HG02642 (cell line): ENCODE data around the gene ZNF570.

Source experiments
- ATAC-seq: cut with Tn5 transposase; IDR thresholded peaks from one replicate; pipeline ENCODE4 v1.9.1; 2021; ENCODE audit warnings: mild to moderate bottlenecking; ENCODE audit not compliant: unreplicated experiment, poor library complexity

Gene ZNF570

DNA sequence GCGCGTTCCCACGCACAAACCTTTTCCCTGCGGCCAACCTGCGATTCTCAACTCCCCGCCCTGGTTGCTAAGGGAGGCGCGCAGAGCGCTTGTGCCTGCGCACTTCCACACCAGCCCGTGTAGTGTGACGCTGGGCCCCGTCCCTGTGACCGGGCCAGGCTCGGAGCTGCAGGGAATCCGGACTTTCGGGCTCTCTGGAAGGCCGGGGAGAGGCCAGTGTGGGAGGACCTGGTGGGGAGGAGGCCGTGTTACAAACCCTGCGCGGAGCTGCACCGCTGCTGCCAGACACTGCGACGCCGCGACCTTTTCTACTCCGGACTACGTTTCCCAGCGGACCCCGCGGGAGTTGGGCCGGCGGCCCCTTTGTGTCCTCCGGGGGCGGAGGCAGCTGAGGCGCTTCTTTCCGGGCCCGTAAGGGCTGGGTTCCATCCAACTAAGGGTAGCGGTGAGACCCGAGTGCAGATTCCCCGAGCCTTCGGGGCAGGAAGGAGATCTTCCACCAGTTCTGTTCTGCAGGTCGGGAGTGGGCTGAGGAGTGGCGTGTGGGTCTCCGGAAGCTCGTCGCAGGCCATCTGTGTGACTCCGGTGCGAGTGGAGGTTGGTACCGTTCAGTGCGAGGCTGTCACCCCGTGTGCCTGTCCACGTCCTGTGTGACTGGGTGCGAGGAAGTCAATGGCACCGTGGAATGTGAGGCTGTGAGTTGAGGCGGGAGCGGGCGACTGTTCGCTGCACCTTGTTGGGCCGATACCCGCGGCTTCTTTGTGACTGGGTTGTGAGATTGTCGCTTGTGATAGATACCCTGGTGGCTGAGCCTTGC is at the start of gene ZNF570:
TSS of gene ZNF570 (plus strand) at position 396 of the 817 bp plus-strand sequence. CDS start 999 bp downstream, outside the sequence.
- peak; percentile 70 for ATAC-seq

DNA sequence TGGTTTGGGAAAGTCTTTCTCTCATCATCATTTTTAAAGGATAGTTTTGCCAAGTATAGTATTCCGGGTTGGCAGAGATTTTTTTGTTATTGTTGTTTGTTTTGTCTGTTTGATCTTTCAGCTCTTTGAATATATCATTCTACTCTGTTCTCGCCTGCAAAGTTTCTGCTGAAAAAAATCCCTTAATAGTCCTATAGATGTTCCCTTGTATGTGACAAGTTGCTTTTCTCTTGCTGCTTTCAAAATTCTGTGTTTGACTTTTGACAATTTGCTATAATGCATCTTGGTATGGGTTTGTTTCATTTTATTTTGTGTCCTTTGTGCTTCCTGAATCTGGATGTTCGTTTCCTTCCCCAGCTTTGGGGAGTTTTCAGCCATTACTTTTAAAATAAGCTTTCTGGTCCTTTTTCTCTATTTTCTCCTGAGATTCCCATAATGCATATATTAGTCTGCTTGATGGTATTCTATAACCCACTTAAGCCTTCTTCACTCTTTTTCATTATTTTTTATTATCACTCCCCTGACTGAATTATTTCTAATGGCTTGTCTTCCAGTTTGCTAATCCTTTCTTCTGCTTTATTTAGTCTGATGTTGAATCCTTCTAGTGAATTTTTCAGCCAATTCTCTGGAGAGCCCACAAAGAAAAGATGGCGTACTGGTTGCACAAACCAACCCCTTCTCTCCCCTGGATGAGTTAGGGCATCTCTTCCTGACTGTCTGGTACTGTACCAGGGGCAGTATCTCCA is 16.5 kb upstream of the ZNF570 start:
- ATAC-seq, result no peak

DNA sequence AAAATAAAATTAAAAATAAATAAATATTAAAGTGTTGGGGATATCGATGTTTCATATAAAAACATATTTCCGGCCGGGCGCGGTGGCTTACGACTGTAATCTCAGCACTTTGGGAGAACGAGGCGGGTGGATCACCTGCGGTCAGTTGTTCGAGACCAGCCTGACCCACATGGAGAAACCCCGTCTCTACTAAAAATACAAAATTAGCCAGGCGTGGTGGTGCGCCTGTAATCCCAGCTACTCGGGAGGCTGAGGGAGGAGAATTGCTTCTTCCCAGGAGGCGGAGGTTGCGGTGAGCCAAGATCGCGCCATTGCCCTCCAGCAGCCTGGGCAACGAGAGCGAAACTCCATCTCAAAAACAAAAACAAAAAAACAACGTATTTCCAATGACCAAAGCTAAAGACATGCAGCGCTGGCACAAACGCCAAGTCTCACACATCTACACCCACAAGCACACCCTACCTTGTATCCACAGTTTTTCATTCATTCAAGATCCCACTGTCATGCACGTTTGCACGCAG is 2.8 kb upstream of the ZNF570 start:
- ATAC-seq, result no peak

GRCh38 chr19:37466798-37467607 is 2.2 kb upstream of the ZNF570 start, which contains the start of gene ZNF569:
ZNF569 (minus strand) TSS chr19:37467444; CDS start chr19:37444921, 22,523 bp downstream.
- peak; percentile 75 for ATAC-seq

- ATAC-seq, result no peak
These were observed 1.5 kb upstream of the ZNF570 start for GRCh38 chr19:37467608-37468090.

- ATAC-seq, result no peak
These were observed 1.1 kb downstream of the ZNF570 start for GRCh38 chr19:37470216-37470615.

DNA sequence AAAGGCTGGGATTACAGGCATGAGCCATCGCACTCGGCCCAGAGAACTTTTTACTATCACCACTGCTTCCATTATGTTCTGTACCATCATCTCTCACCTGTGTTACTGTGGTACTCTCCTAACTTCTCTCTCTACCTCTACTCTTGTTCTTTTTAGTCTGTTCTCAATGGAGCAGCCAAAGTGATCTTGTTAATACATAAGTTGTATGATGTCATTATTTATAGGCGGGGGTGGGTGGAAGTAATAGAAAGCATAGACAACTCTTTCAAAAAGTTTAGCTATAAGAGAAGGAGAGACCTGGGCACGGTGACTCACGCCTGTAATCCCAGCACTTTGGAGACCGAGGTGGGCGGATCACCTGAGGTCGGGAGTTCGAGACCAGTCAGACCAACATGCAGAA is 3.0 kb downstream of the ZNF570 start:
- no peak for ATAC-seq

GRCh38 chr19:37484406-37485168 is 15.4 kb downstream of the ZNF570 start:
- ATAC-seq, result no peak

DNA sequence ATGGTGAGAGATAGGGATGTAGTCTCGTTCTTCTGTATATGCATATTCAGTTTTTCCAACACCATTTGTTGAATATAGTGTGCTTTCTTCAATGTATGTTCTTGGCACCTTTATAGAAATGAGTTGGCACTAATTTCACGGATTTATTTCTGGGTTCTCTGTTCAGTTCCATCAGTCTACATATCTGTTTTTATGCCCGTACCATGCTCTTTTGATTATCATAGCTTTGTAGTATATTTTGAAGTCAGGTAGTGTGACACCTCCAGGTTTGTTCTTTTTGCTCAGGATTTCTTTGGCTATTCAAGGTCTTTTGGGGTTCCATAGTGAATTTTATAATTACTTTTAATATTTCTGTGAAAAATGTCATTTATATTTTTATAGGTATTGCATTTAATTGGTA is 23.1 kb downstream of the ZNF570 start:
- ATAC-seq, result no peak

- ATAC-seq, result peak; percentile 18
These were observed 36.8 kb downstream of the ZNF570 start for GRCh38 chr19:37505958-37506386.

DNA sequence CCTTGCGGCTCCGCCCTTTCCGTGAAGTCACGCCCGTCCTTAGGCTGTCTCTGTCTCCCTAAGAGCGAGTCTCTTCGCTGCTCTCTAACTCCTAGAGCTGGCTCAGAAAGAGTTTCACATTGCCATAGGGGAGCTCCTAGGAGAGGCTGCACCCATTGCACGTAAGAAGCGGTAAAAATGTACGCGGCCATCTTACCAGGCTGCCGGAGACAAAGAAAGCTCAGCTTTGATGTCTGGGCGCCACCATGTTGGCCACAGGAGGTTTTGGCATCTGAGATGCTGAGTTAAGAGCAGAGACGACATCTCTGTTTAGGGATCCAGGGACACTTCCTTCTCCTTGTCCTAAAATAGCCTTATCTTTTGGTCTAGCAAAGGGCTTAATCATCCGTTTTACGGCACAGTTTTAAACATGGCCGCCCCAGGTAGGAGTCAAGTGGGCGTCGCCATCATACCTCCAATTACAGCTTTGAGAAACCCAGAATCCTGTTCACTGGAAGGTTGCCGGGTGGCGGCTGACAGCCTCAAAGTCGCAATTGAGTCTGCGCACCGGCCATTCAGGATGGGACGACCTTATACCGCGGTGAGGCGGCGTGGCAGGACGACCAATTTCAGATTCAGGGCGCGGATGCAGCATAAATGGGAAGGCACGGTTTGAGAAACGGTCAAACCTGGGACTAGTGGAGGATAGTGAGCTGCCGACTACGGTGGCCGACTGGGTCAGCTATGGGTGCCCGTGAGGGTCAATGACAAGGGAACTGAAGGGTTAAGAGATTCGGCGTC is 37.4 kb downstream of the ZNF570 start, which contains the start of gene ZNF793:
TSS of gene ZNF793 (plus strand) at position 553 of the 780 bp plus-strand sequence. CDS start 16,501 bp downstream, outside the sequence.
- peak; percentile 76 for ATAC-seq

GRCh38 chr19:37507167-37507464 is 38.0 kb downstream of the ZNF570 start:
- ATAC-seq, result no peak

DNA sequence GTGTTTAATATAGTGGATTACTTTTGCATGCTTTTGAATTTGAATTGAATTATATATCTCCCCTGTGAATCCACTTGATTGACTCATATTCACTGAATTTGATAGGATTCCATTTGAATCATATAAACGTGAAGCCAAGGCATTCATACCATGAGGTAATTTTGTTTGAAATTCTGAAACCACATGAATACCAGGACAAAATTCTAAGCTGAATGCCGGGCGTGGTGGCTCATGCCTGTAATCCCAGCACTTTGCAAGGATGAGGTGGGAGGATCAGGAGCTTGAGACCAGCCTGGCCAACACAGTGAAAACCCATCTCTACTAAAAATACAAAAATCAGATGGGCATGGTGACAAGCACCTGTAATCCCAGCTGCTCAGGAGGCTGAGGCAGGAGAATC is 42.0 kb downstream of the ZNF570 start:
- ATAC-seq, result no peak

DNA sequence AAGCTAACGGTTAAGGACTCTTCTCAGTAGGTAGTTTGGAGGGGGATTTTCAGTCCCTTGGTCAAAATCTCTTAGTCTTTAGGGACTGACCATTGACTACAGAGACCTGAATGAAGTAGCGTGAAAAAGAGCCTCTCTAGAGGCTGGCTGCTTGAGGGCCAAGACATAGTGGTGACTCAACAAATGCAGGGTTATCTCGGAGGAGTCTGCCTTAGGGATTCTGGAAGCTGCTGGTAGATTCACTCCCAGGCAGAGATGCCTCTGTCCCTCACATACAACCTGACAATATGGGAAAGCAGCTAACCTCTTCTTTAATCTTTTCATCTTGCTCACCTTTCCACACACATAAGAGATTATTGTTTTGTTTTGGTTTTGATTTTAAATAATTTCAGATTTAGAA is 42.7 kb downstream of the ZNF570 start:
- no peak for ATAC-seq

GRCh38 chr19:37513397-37513796 is 44.2 kb downstream of the ZNF570 start:
- no peak for ATAC-seq

- ATAC-seq, result no peak
These were observed 50.7 kb downstream of the ZNF570 start for GRCh38 chr19:37519890-37520289.

GRCh38 chr19:37537391-37537947 is 68.3 kb downstream of the ZNF570 start:
- no peak for ATAC-seq
